Esophagus muscularis mucosa (tissue), 4 donors: Measurements from ENCODE around the gene GMEB1. TPM values are rescaled to one million over a fixed set of nuclear protein-coding genes. Genes with fewer than 3 reads are reported as not detected.
A peak's percentile ranks its signal among the peaks of the same experiment; 100 is the strongest.
"Not testable (repeated sequence)": the region's sequence is repeated elsewhere in the genome, so short reads cannot be mapped to it uniquely, and the experiment has no call there.

ENCODE experiments used
- DNase-seq: peaks from one replicate; pipeline ENCODE4 v3.0.0-alpha.2; 2017; ENCODE audit errors: extremely low spot score
- H3K27ac ChIP-seq, 4 donors: fragments of 200-600 bp; sonication (generic); replicated peaks in 1 of 4; 1 replicate in 3 of 4; 2 replicates in 1 of 4; pipeline ENCODE4 v1.5.1; 2016 to 2019; ENCODE audit warnings: mild to moderate bottlenecking in 1 of 4
- H3K27me3 ChIP-seq, 4 donors: fragments of 200-600 bp; sonication (generic); one replicate each; pipeline versions ENCODE4 v1.5.1 to v1.6.0; 2016 to 2019
- H3K36me3 ChIP-seq, 4 donors: fragments of 200-600 bp; sonication (generic); one replicate each; pipeline ENCODE4 v1.5.1; 2016 to 2019
- H3K4me1 ChIP-seq, 4 donors: fragments of 200-600 bp; sonication (generic); one replicate each; pipeline ENCODE4 v1.5.1; 2016 to 2019
- H3K4me3 ChIP-seq, 4 donors: fragments of 200-600 bp; sonication (generic); 1 replicate in 2 of 4; 2 replicates in 2 of 4; pipeline ENCODE4 v1.5.1; 2016 to 2019; ENCODE audit warnings: mild to moderate bottlenecking in 4 of 4, moderate library complexity in 1 of 4
- H3K9me3 ChIP-seq, 4 donors: fragments of 200-600 bp; sonication (generic); 1 replicate in 3 of 4; 2 replicates in 1 of 4; pipeline ENCODE4 v1.5.1; 2016 to 2019
- EP300 ChIP-seq: sonication (generic); formaldehyde crosslinking; IDR thresholded peaks from one replicate; pipeline ENCODE4 v1.6.1; 2017; ENCODE audit warnings: antibody characterized with exemption
- POLR2A ChIP-seq: fragments of 450-650 bp; IDR thresholded peaks from one replicate; pipeline ENCODE4 v1.6.1; 2017; ENCODE audit warnings: antibody characterized with exemption, moderate library complexity, mild to moderate bottlenecking, low read depth
- POLR2AphosphoS5 ChIP-seq, 2 donors: sonication (generic); formaldehyde crosslinking; IDR thresholded peaks; one replicate each; pipeline ENCODE4 v1.6.1; 2017; ENCODE audit warnings: antibody characterized with exemption in 2 of 2
- WGBS: methylation state at CpG from one replicate; pipeline ENCODE4 v1.1.5; 2018; 5-methylcytosine and 5-hydroxymethylcytosine counted together
- intact Hi-C: fragments of 100-400 bp; cut with DNase I; formaldehyde crosslinking; loops from one replicate; pipeline ENCODE4 v1.15.1; 2023
- total RNA-seq, 4 donors: library from RNA; depleted of rRNA; stranded (reverse); fragments of >200 nt; gene quantifications; one replicate each; pipeline versions ENCODE4 v1.1.0 to v1.2.1, GENCODE V29; 2016
- TF ChIP-seq, protein P1 (sequence below), 3 experiments: fragments of 200-600 bp in 2 of 3; fragments of 450-650 bp in 1 of 3; sonication (generic) in 2 of 3; IDR thresholded peaks; one replicate each; pipeline ENCODE4 v1.5.1; 2017 to 2019; ENCODE audit warnings: antibody characterized with exemption in 3 of 3, mild to moderate bottlenecking in 2 of 3, moderate library complexity in 1 of 3

GMEB1 gene
- total RNA-seq, 4 donors from 2014 or later = 7.1 to 11.0 (median 9.8) TPM

DNA sequence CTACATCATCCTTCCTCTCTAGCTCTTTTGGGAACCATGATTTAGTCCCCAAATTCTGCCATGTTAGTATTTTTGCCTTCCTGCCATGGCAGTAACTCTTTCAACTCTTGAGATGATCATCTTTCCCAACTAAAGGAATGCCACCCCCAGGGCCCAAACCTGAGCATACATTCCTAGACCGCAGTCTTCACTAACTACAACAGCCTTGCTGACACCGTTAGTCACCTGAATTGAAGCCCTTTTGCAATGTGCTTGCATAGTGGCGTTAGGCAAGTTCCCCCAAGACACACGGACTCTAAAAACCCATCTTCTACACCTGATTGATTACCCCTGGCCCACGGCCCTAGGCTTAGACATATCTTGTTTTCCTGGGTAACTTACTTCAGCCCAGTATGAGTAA, 51.8 kb downstream of the GMEB1 start:
- Histone ChIP-seq H3K4me1 (peaks cover 0 to 7% (median 3%) of the 10 kb centered on the region in 4 donors), H3K4me3 (no peak overlapping the region), H3K9me3 (no peaks in the 10 kb centered on the region), H3K27me3 (no peaks in the 10 kb centered on the region), H3K27ac (no peak overlapping the region), H3K36me3 (peaks cover 0 to 9% (median 2%) of the 10 kb centered on the region in 4 donors)
- no peak for TF ChIP-seq POLR2AphosphoS5 (IDR thresholded peaks at IDR 0.05)
- TF ChIP-seq, protein P1, sequence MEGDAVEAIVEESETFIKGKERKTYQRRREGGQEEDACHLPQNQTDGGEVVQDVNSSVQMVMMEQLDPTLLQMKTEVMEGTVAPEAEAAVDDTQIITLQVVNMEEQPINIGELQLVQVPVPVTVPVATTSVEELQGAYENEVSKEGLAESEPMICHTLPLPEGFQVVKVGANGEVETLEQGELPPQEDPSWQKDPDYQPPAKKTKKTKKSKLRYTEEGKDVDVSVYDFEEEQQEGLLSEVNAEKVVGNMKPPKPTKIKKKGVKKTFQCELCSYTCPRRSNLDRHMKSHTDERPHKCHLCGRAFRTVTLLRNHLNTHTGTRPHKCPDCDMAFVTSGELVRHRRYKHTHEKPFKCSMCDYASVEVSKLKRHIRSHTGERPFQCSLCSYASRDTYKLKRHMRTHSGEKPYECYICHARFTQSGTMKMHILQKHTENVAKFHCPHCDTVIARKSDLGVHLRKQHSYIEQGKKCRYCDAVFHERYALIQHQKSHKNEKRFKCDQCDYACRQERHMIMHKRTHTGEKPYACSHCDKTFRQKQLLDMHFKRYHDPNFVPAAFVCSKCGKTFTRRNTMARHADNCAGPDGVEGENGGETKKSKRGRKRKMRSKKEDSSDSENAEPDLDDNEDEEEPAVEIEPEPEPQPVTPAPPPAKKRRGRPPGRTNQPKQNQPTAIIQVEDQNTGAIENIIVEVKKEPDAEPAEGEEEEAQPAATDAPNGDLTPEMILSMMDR (IDR thresholded peaks at IDR 0.05) = no peak
- no peak for TF ChIP-seq EP300
- TF ChIP-seq POLR2A = no peak
- intact Hi-C loops = no loop called here
- DNase-seq = no peak
- WGBS = 77% methylated on average over 5 of the region's 5 CpGs

DNA sequence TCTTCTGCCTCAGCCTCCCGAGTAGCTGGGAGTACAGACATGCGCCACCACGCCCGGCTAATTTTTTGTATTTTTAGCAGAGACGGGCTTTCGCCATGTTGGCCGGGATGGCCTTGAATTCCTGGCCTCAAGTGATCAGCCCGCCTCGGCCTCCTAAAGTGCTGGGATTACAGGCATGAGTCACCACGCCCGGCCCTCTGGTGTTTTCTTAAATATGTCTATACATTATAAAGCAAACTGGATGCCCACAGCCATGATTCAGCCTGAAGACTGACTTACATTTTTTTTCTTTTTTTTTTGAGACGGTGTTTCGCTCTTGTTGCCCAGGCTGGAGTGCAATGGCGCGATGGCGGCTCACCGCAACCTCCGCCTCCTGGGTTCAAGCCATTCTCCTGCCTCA, 53.3 kb downstream of the GMEB1 start:
- H3K27me3 ChIP-seq, DNase-seq, H3K27ac ChIP-seq, H3K36me3 ChIP-seq, H3K4me1 ChIP-seq, intact Hi-C loops, H3K4me3 ChIP-seq, H3K9me3 ChIP-seq: not testable (repeated sequence)
- 97% methylated on average over 18 of the region's 18 CpGs for WGBS

DNA sequence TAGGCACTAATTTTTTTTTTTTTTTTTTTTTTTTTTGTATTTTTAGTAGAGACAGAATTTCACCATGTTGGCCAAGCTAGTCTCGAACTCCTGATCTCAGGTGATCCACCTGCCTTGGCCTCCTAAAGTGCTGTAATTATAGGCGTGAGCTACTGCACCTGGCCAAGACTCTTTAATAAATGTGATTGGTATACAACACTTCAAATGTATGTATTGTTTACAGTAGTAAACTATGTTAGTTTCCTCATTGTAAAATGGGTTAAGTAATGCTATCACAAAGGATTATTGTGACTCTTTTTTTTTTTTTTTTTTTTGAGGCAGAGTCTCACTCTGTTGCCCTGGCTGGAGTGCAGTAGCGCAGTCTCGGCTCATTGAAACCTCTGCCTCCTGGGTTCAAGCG, 56.8 kb downstream of the GMEB1 start:
- H3K27me3 ChIP-seq, intact Hi-C loops, H3K36me3 ChIP-seq, H3K4me3 ChIP-seq, H3K4me1 ChIP-seq, H3K9me3 ChIP-seq, H3K27ac ChIP-seq, DNase-seq: not testable (repeated sequence)
- 90% methylated on average over 5 of the region's 5 CpGs for WGBS

DNA sequence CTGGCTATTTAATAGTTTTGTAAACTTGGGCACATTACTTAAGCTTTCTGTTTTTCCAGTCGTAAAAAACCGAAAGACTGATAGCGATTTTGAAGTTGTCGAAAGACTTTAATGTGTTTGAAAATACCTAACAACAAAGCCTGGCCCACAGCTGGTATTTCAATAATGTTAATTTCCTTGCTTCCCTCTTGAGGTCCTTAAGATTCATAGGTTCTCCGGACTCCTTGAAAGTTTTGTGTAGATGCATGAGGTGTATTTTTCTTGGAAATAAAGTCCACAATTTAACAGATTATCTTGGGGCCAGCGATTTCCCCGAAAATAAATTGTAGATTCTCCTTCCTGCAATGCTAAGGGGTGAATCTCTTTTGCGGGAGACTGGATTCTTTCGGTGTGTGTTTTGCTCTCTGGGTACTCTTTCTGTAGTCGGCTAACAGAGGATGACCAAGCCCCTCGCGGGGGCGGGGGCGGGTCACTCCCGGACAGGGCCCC, 67.4 kb downstream of the GMEB1 start:
- intact Hi-C loops = loop anchor here (2.0 to 5.0 kb wide), 3 partner anchors 67 to 229 kb away; partner anchors contain the start of genes GMEB1, RCC1 and TAF12
- peaks cover 13 to 29% (median 17%) of the 10 kb centered on the region in 4 donors for H3K36me3 ChIP-seq
- no peaks in the 10 kb centered on the region for H3K27me3 ChIP-seq
- TF ChIP-seq POLR2AphosphoS5 (IDR thresholded peaks at IDR 0.05) (no peak), POLR2A (no peak), EP300 (no peak)
- TF ChIP-seq, protein P1 (IDR thresholded peaks at IDR 0.05) = no peak
- no peaks in the 10 kb centered on the region for H3K9me3 ChIP-seq
- H3K4me3 ChIP-seq = peak overlapping the region; percentile 78 to 100 (median 86)
- no peak for DNase-seq
- H3K27ac ChIP-seq = peak overlapping the region; percentile 91 to 95 (median 94)
- peaks cover 38 to 50% (median 43%) of the 10 kb centered on the region in 4 donors for H3K4me1 ChIP-seq
- WGBS = 8% methylated on average over 13 of the region's 15 CpGs

DNA sequence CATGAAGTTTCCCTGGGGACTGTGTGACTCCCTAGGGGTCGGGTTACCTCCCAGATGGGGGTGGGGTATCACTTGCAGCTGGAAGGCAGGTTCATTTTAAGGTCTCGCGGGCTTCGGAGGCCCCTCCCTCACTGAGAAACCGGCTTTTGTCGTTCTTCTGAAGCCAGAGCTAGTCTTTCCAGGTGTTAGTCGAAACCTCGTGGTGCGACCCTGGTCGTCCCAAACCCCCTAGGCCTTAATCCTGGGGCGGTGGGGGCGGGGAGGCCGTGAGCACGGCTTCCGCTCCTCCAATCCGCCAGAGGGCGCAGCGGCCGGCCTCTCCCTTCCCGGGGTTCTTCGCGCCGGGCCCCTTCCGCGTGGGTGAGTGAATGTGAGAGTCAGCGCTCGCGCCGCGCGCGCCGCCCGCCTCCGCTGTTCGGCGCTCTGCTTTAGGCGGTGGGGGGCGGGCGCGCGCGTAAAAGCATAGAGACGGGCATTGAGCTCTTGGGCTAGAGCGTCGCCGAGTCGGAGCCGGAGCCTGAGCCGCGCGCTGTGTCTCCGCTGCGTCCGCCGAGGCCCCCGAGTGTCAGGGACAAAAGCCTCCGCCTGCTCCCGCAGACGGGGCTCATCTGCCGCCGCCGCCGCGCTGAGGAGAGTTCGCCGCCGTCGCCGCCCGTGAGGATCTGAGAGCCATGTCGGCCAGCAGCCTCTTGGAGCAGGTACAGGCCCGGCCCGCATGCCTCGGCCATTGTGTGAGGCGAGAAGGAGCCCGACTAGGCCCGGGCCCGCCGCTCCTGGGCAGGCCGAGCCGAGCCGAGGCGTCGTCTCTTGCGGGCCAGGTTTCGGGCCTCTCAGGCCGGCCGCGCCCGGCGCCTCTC, 68.1 kb downstream of the GMEB1 start, which contains the start of gene YTHDF2:
Gene YTHDF2, plus strand, starts transcription at position 491 of the 857 bp plus-strand sequence. Its CDS starts 181 bp downstream, at position 672.
- intact Hi-C loops = loop anchor here (2.0 to 5.0 kb wide), 3 partner anchors 68 to 229 kb away; partner anchors contain the start of genes GMEB1, RCC1 and TAF12
- 0% methylated on average over 7 of the region's 92 CpGs for WGBS

More for the DNA sequence above, 68.1 kb downstream of the GMEB1 start, which contains the start of gene YTHDF2:
- no peaks in the 10 kb centered on the region for H3K27me3 ChIP-seq
- peak within 1 kb of the TSS; percentile 91 to 95 (median 94) for H3K27ac ChIP-seq
- TF ChIP-seq, protein P1 (IDR thresholded peaks at IDR 0.05) = peak; percentile 91 to 95 (median 92)
- peak; percentile 85 to 96 for TF ChIP-seq POLR2AphosphoS5 (IDR thresholded peaks at IDR 0.05)
- TF ChIP-seq POLR2A = peak; percentile 85
- no peak for TF ChIP-seq EP300
- H3K4me1 ChIP-seq = peaks cover 40 to 56% (median 50%) of the 10 kb centered on the region in 4 donors
- H3K36me3 ChIP-seq = peaks cover 13 to 36% (median 21%) of the 10 kb centered on the region in 4 donors
- peak within 1 kb of the TSS; percentile 78 to 100 (median 86) for H3K4me3 ChIP-seq
- H3K9me3 ChIP-seq = no peaks in the 10 kb centered on the region
- peak; percentile 98 for DNase-seq
